UCSD-AML1 (cell line): ENCODE measurements around the gene IL1B.

Source experiments
- DNase-seq: peaks from one replicate; lab custom pipeline; 2025; ENCODE audit not compliant: unreplicated experiment; lab: John Stamatoyannopoulos, UW

The IL1B gene

GRCh38 chr2:112836695-112837117 is at the start of gene IL1B:
Gene IL1B (minus strand): TSS chr2:112836779. CDS start chr2:112836229, 550 bp downstream.
- peak; percentile 47 for DNase-seq

DNA sequence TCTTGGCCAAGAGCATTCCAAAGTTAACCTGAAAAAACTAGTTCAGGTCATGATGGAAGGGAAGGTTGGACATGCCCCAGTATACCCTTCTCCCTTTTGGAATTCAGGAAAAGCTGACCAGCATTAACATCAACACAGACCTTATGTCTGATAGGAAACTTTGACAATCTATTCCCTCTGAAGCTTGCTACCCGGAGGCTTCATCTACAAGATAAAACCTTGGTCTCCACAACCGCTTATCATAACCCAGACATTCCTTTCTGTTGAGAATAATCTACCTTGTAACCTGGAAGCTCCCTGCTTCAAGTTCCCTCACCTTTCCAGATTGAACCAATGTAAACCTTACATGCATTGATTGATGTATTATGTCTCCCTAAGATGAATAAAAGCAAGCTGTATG is 49.7 kb upstream of the IL1B start:
- no peak for DNase-seq

GRCh38 chr2:112885506-112885902 is 48.9 kb upstream of the IL1B start:
- DNase-seq = no peak

- DNase-seq = peak; percentile 73
Observed at GRCh38 chr2:112884869-112885505, 48.4 kb upstream of the IL1B start.

DNA sequence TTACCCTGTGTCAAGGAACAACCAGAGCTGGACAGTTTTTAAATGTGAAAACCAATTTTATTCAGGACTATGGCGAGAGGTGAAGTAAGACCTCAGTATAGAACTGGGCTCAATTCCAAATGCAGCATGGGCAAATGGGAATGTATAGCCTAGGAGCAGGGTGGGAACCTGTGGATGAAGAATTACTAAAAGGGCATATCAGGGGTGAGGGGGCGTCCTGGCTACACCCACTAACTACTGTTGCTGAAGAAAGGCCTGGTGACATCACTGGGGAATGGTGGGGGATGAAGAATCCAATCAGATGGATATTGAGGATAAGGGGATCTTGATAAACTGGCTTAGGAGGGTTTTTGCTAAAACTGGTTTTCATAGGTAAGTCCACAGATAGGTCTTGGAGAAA is 47.1 kb upstream of the IL1B start:
- no peak for DNase-seq

GRCh38 chr2:112881217-112881985 is 44.8 kb upstream of the IL1B start:
- peak; percentile 46 for DNase-seq

GRCh38 chr2:112880696-112881095 is 44.1 kb upstream of the IL1B start:
- peak; percentile 41 for DNase-seq

DNA sequence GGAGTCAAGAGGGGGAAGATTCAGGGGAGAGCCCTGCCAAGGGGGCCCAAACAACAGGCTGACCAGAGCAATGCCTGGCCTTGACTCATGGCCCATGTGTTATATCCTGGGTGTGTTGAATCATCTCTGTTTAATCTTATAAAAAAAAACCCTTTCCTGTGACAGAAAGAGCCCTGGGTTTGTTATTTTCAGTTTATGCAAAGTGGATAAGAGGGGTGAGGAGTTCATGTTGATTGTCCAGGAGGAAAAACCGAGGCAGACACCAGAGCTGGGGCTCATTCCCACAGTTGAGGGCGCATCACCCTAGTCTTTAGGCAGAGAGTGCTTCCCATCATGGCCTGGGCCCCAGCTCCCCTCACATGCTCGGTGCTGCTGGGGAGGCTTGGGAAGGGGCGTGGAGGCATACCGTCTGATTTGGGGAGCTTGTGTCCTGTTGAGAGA is 43.5 kb upstream of the IL1B start:
- DNase-seq = no peak

GRCh38 chr2:112879491-112880041 is 43.0 kb upstream of the IL1B start:
- peak; percentile 34 for DNase-seq

DNA sequence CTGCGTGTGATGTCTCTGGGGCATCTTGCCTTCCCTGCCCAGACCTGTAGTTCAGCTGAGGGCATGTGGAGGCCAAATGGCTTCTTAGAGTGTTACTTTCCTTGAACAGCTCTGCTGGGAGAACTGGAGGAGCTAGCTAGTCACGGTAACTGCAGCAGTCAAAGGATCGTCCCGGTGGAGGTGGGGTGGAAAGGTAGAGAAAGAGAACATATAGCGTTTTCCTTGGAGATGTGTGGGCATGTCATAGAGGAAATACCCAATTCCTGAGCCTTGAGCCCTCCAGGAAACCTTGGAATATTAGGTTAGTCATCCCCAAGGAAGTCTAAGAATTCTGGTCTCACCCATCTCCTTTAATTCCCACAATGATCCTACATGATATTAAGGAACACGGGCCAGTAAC is 40.8 kb upstream of the IL1B start:
- no peak for DNase-seq

DNA sequence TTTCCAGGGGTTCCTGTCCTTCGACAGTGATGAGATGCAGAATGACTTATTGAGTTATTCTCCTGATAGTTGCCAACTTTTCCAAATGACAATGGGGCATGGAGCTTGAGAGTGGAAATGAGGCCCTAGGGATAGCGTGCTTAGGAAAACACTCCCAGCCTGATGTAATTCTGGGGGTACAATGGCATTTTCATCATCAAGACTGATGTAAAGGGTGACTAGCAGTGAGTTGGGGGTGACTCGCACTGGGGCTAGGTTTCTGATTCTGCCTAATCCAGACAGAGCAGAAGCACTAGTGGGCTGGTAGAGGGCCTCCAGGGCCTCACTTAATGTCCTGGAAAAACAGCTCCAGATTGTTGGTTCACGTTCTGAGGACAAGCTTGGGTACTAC is 40.4 kb upstream of the IL1B start:
- DNase-seq = no peak

GRCh38 chr2:112876257-112876970 is 39.8 kb upstream of the IL1B start:
- DNase-seq = no peak

GRCh38 chr2:112870841-112871835 is 34.6 kb upstream of the IL1B start:
- DNase-seq = no peak

GRCh38 chr2:112869258-112869842 is 32.8 kb upstream of the IL1B start:
- peak; percentile 28 for DNase-seq

DNA sequence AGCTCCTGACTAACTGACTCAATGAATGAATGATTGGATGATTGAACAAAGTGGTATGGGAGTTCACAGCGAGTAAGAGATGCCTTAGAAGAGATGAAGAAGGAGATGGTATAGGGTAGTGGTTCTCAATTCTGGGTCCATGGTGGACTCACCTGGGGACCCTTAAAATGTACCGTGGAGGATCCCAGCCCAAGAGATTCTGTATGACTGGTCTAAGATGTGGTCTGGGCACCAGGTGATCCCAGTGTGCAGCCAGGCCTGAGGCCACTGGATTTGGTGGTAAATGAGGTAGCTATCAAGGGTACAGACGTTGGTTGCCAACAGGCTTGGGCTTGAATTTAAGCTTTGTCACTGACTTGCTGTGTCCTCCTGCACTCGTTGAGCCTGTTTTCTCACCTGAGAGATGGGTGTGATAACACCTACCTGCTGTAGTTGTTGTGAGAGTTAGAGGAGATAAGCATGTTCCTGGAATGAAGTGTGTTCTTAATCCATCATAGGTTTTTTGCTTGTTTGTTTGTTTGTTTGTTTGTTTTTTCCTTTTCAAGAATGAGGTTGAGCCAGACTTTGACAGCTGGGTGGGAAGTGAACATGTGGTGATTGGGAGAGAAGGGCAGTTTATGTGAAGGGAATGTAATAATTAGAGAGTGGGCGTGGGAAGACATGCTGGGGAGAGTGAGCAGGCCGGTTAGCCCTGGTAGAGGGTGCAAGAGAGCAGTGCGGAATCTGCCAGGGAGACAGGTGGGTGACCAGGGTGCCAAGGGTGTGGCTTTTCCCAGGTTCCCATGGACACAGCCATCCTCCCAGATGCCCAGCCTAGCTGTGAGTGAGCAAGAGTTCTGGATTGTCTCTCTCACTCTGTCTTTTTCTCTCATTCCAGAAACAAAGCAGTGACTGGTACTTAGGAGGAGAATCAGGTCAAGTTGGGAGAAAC is 31.4 kb upstream of the IL1B start:
- no peak for DNase-seq

- DNase-seq = no peak
Observed at GRCh38 chr2:112866128-112866835, 29.7 kb upstream of the IL1B start.

DNA sequence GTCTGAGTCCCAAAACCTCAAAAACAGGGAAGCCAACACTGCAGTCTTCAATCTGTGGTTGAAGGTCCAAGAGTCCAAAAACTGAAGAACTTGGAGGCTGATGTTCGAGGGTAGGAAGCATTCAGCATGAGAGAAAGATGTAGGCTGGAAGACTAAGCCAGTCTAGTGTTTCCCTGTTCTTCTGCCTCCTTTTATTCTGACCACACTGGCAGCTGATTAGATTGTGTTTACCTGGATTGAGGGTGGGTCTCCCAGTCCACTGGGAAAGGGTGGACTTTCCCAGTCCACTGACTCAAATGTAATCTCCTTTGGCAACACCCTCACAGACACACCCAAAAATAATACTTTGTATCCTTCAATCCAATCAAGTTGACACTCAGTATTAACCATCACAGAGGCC is 27.5 kb upstream of the IL1B start:
- no peak for DNase-seq
